CD4-positive, alpha-beta T cell treated with Interleukin-2 at 100 ng/mL for 4 hours (primary cell): ENCODE measurements around the gene HELT.
"Not testable (repeated sequence)": the region's sequence is repeated elsewhere in the genome, so short reads cannot be mapped to it uniquely, and the experiment has no call there.

Experiments
- DNase-seq: peaks from one replicate; pipeline ENCODE4 v3.0.0-alpha.2; 2020; ENCODE audit warnings: low spot score

Gene HELT

DNA sequence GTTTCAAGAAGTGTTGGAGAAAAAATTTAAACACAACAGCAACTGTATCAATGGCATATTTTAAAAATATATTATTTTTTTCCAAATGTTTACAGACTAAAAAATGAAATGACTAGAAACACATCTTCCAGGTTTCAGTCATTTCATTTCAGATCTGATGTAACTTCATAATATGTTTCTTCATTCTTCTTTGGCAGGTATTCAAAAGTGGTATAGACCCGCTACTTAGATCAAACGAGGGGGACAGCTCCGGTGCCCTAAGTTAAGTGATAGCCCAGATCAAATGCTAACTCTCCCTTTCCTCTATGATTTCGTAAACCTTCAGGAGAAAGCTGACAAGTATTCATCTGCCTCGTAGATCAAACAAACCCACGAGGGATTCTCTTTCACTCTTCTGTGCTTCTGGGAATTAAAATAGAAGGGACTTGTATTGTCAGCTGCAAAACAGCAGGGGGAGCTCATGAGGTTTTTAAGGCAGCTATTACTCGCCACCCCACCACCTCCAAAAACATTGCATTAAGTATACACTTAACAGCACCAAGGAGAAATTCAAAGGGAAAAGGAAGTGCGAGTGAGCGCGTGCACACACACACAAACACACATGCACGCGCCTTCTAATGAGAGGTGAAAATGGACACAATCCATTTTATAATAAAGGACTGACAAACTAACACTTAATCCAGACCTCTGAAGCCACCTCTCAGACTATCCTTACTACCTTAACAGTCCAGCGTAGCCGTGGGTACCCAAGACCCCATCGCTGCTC lies 21.4 kb downstream of the HELT start:
- peak; percentile 63 for DNase-seq

GRCh38 chr4:185040523-185040922 lies 22.2 kb downstream of the HELT start:
- DNase-seq, result no peak

DNA sequence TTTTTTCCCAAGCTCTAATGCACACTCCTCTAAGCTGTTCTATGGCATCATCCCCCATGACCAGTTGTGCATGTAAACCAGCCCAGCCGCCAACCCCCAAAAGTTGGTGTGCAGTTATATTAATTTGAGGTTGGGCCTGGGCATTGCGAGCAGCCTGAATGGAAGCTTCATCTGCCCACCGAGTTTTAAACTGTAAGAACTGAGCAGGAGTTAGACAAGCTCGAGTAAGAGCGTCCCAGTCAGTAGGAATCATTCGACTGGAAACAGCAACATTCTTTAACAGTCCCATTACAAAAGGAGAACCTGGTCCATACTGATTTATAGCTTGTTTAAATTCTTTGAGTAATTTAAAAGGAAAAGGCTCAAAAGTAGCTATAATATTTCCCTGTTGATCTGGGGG lies 32.0 kb downstream of the HELT start:
- not testable (repeated sequence) for DNase-seq

GRCh38 chr4:185051283-185051682 lies 33.0 kb downstream of the HELT start:
- not testable (repeated sequence) for DNase-seq

GRCh38 chr4:185053746-185054145 lies 35.5 kb downstream of the HELT start:
- no peak for DNase-seq

GRCh38 chr4:185054272-185054671 lies 36.0 kb downstream of the HELT start:
- DNase-seq, result no peak

DNA sequence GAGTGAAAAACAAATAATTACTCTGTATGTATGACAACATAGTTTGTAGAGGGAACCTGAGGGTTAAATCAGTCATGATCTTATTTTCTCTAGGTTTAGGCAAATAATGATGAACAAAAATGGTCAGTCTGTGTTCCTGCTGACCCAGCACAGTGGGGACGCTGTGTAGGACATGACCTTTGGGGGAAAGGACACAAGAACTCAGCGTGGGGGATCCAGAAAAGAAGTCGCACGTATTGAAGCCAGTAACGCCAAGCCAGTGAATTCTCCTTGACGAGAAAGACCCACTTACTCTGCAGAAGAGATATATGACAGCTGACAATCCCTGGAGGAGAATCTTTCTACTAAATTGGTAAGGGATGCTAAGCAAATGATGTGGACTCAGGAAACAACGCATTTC lies 36.6 kb downstream of the HELT start:
- DNase-seq, result no peak

DNA sequence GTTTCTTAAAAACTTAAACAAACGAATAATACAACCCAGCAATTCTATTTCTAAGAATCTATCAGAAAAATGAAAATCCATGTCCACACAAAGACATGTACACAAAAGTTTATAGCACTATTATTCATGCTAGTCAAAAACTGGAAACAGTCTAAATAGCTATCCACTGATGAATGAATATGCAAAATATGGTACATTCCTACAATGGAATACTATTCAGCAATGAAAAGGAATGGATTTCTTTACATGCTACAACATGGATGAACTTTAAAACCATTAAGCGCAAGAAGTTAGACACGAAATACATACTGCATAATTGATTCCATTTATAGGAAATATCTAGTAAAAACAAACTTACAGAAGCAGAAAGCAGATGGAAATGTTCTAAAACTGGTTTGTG lies 43.3 kb downstream of the HELT start:
- no peak for DNase-seq

DNA sequence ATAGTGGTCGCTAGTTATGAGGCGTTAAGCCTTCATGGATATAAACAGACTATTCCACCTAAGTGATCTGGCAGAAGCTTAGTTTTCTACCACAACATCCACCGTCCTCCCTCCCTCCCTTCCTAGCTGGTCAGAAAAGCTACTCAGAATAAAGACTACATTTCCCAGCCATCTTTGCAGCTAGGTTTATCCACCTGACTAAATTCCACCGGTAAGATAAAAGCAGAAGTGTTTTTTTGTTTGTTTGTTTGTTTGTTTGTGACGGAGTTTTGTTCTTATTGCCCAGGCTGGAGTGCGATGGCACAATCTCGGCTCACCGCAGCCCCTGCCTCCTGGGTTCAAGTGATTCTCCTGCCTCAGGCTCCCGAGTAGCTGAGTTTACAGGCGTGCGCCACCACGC lies 44.3 kb downstream of the HELT start:
- DNase-seq, result no peak

DNA sequence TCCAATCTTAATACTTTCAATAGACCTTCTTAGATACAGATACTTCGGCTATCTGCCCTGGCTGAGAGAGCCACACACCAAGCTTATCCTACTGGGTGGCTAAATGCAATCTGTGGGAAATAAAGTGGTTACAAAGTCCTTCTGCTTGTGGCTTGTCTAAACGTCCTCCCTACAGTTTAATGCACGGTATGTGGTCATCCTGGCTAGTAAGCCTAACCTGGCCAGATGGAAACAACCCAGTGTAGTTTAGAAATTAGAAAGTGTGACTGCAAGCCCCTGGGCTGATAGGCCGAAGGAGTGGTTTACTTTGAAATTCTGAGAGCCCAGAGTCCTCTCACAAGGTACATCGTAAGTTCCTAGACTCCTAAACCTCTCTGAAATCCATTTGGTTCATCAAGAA lies 47.9 kb downstream of the HELT start:
- no peak for DNase-seq

DNA sequence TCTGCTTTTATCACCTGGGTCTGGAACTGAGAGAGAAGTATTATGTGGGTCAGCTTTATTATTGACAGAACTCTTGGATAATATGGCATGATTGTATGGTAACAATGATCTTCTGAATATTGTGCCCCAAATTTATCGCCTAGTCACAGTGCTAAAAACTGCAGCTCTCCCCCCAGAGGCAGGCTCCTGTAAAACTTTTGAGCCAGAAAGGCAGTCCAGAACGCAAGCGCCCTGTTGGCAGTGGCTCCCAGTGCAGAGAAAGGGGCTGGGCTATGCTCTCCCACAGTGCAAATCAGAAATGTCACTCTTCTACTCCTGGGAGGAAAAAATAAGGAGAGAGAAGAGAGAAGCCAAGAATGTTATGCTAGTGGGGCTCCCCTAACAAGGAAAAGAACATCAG lies 50.5 kb downstream of the HELT start:
- DNase-seq, result no peak
